HUES48 (cell line): ENCODE results near the gene ZDHHC5.

Experiments used
- H3K27ac ChIP-seq: one replicate; pipeline ENCODE4 v1.7.0; 2013; ENCODE audit warnings: low read depth, low read length, inconsistent platforms
- H3K27me3 ChIP-seq: 2 replicates; pipeline ENCODE4 v1.6.1; 2013; ENCODE audit warnings: mild to moderate bottlenecking, low read length; ENCODE audit not compliant: control insufficient read depth, insufficient read depth
- H3K36me3 ChIP-seq: 2 replicates; pipeline ENCODE4 v1.6.1; 2013; ENCODE audit warnings: low read length; ENCODE audit not compliant: control insufficient read depth, insufficient read depth
- H3K4me1 ChIP-seq: 2 replicates; pipeline ENCODE4 v1.6.1; 2013; ENCODE audit warnings: mild to moderate bottlenecking, low read length; ENCODE audit not compliant: control insufficient read depth, insufficient read depth
- H3K4me3 ChIP-seq: 2 replicates; pipeline ENCODE4 v1.5.1; 2013; ENCODE audit warnings: mild to moderate bottlenecking, low read depth, low read length
- H3K9ac ChIP-seq: 2 replicates; pipeline ENCODE4 v1.6.1; 2013; ENCODE audit warnings: mild to moderate bottlenecking, low read depth, low read length, moderate library complexity
- H3K9me3 ChIP-seq: 2 replicates; pipeline ENCODE4 v1.6.1; 2013; ENCODE audit warnings: low read length; ENCODE audit not compliant: control insufficient read depth, insufficient read depth

Gene ZDHHC5, protein sequence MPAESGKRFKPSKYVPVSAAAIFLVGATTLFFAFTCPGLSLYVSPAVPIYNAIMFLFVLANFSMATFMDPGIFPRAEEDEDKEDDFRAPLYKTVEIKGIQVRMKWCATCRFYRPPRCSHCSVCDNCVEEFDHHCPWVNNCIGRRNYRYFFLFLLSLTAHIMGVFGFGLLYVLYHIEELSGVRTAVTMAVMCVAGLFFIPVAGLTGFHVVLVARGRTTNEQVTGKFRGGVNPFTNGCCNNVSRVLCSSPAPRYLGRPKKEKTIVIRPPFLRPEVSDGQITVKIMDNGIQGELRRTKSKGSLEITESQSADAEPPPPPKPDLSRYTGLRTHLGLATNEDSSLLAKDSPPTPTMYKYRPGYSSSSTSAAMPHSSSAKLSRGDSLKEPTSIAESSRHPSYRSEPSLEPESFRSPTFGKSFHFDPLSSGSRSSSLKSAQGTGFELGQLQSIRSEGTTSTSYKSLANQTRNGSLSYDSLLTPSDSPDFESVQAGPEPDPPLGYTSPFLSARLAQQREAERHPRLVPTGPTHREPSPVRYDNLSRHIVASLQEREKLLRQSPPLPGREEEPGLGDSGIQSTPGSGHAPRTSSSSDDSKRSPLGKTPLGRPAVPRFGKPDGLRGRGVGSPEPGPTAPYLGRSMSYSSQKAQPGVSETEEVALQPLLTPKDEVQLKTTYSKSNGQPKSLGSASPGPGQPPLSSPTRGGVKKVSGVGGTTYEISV

DNA sequence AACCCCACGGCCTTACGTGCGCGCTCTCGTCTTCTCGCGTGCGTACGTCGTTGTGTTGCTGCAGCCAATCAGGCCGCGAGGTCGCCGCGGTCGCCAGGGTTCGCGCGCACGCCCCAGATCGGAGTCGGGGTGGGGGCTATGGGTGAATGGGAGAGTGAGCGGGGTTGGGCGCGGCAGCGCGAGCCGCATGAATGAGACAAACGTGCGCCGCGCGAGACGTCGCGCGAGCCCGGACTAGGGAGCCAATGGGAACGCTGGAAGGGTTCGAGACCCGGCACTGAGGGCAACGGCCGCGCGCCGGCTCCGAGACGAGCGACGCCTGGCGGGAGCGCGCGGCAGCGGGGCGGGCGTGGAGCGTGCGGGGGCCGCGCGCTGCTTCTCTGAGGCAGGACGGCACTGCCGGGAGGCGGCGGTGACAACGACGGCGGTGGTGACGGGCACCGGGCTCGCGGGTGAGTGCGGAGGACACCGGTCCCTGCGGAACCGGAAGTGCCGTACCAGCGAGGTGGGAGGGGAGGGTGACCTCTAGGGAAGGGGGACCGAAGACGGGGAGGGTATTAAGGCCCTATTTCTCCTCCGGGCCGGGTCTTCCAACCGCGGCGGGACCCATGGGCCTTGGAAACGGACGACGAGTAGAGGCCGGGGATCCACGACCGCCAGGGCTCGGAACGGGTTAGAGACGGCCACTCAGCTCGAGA is at the start of gene ZDHHC5:
Gene ZDHHC5 (plus strand): TSS at position 379 of the 698 bp plus-strand sequence. CDS start 4,977 bp downstream, outside the sequence.
- peak within 1 kb of the TSS; percentile 94 for H3K27ac ChIP-seq

DNA sequence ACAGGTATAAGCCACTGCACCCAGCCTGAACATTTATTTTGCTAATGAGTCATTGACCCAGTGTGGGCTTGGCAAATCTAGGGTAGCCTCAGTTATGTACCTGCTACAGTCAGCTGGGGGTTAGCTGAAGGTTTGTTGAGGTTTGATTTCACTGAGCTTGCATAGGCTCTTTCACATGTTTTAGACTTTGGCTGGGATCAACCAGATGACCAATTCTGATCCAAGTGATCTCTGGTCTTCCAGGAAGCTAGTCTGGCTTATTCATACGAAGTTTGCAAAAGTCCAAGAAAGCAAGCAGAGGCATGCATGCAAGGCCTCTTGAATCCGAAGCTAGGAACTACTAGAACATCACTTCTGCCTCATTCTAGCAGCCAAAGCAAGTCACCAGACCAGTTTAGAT is 49.5 kb upstream of the ZDHHC5 start:
- no peaks in the 10 kb centered on the region for H3K27me3 ChIP-seq
- H3K9me3 ChIP-seq, result peaks cover 7% of the 10 kb centered on the region
- H3K36me3 ChIP-seq, result peaks cover 19% of the 10 kb centered on the region
- H3K4me3 ChIP-seq, result no peak overlapping the region
- no peak overlapping the region for H3K27ac ChIP-seq
- no peaks in the 10 kb centered on the region; the same call in 1 of the 2 replicates for H3K4me1 ChIP-seq
- no peak overlapping the region for H3K9ac ChIP-seq

More for the DNA sequence above, at the start of gene ZDHHC5:
- H3K9ac ChIP-seq, result peak within 1 kb of the TSS; percentile 100
- H3K36me3 ChIP-seq, result peaks cover 15% of the 10 kb centered on the region
- no peaks in the 10 kb centered on the region for H3K27me3 ChIP-seq
- no peaks in the 10 kb centered on the region; the same call in 1 of the 2 replicates for H3K4me1 ChIP-seq
- no peaks in the 10 kb centered on the region for H3K9me3 ChIP-seq
- H3K4me3 ChIP-seq, result peak within 1 kb of the TSS; percentile 94

- Histone ChIP-seq H3K9me3 (peaks cover 7% of the 10 kb centered on the region), H3K4me1 (no peaks in the 10 kb centered on the region), H3K36me3 (peaks cover 10% of the 10 kb centered on the region; the same call in 1 of the 2 replicates), H3K4me3 (no peak overlapping the region), H3K9ac (no peak overlapping the region), H3K27ac (no peak overlapping the region), H3K27me3 (no peaks in the 10 kb centered on the region)
These were observed 48.6 kb upstream of the ZDHHC5 start for GRCh38 chr11:57619331-57619730.

DNA sequence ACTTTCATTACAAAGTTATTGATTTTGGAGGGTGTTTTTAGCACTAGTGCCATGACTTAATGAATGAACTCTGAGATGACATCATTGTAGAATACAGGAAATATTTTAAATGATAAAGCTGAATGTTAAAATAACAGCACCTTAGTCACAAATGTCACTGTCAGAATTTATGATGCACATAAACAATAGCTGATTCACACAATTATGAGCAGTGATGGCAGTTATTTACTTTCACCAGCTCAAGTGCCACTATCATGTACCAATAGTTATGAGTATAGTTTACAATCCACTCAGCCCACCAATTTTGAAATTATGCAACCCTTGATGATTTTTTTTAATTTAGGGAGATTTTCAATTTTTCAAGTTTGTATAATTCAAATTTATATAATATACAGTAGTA is 47.4 kb upstream of the ZDHHC5 start:
- Histone ChIP-seq H3K9me3 (peaks cover 7% of the 10 kb centered on the region), H3K9ac (no peak overlapping the region), H3K4me3 (no peak overlapping the region), H3K4me1 (no peaks in the 10 kb centered on the region), H3K27ac (no peak overlapping the region), H3K27me3 (no peaks in the 10 kb centered on the region), H3K36me3 (0 out of 2 replicates have a peak, but pooled peaks cover 1% of the 10 kb centered on the region)

- Histone ChIP-seq H3K27me3 (no peaks in the 10 kb centered on the region), H3K36me3 (no peaks in the 10 kb centered on the region), H3K9me3 (peaks cover 7% of the 10 kb centered on the region), H3K4me1 (no peaks in the 10 kb centered on the region), H3K27ac (no peak overlapping the region), H3K4me3 (no peak overlapping the region), H3K9ac (no peak overlapping the region)
These were observed 45.7 kb upstream of the ZDHHC5 start for GRCh38 chr11:57622263-57622662.

DNA sequence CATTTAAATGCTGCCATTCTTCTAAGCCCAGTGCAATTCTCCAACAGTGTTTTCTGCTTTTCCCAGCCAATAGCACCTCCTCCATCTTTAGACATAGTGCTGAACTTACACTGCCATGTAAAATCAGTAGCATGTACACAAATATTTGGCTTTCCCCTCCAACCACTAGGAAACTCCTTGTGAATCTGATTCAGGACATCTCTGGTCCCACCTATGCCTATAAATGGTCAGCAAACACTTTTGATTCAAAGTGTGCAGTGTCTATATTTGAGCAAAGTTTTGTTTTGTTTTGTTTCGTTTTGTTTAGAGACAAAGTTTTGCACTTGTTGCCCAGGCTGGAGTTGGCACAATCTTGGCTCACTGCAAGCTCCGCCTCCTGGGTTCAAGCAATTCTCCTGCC is 43.0 kb upstream of the ZDHHC5 start:
- Histone ChIP-seq H3K9ac (no peak overlapping the region), H3K36me3 (no peaks in the 10 kb centered on the region), H3K27me3 (no peaks in the 10 kb centered on the region)

DNA sequence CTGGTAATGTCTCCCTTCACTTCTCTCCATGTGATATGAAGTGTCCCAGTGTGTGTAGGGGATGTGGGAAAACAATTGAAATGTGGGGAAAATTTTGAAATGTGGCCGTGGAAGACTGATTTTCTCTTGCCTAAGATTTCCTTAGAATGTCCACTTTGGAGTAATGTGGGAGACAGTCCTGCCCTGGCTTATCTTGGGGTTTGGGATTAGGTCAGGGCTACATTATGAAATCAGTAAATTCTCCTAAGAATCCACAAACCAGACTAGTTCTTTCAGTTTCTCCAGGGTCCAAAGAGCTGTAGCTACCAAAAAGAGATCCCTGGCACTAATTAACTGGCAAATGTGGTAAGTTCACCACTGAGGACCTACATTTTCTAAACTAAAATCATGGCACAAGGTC is 41.0 kb upstream of the ZDHHC5 start:
- H3K9me3 ChIP-seq, result no peaks in the 10 kb centered on the region
- no peaks in the 10 kb centered on the region for H3K4me1 ChIP-seq
- H3K9ac ChIP-seq, result no peak overlapping the region
- H3K4me3 ChIP-seq, result no peak overlapping the region
- H3K36me3 ChIP-seq, result no peaks in the 10 kb centered on the region
- H3K27ac ChIP-seq, result no peak overlapping the region
- no peaks in the 10 kb centered on the region for H3K27me3 ChIP-seq

More for the DNA sequence above, 43.0 kb upstream of the ZDHHC5 start:
- H3K4me1 ChIP-seq, result no peaks in the 10 kb centered on the region
- no peak overlapping the region for H3K4me3 ChIP-seq
- H3K9me3 ChIP-seq, result peaks cover 4% of the 10 kb centered on the region
- H3K27ac ChIP-seq, result no peak overlapping the region

GRCh38 chr11:57630171-57630570 is 37.7 kb upstream of the ZDHHC5 start:
- H3K4me1 ChIP-seq, result no peaks in the 10 kb centered on the region
- H3K27ac ChIP-seq, result no peak overlapping the region
- no peaks in the 10 kb centered on the region for H3K9me3 ChIP-seq
- no peaks in the 10 kb centered on the region for H3K36me3 ChIP-seq
- no peak overlapping the region for H3K4me3 ChIP-seq
- H3K27me3 ChIP-seq, result no peaks in the 10 kb centered on the region; the same call in 1 of the 2 replicates
- no peak overlapping the region for H3K9ac ChIP-seq

DNA sequence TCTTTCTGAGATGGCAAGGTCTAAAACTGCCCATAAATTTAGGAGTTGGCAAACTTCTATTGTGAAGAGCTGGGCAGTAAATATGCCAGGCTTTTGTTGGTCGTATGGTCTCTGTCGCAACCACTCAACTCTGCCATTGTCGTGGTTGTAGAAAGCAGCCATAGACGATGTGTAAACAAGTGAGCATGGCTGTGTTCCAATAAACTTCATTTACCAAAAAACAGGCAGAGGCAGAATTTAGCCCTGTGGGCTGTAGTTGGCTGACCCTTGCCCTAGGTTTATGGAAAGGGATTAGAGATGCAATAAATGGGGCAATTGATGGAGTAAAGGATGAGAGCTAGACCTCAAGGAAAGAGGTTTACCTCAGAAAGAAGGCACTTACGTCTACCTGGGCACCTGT is 35.8 kb upstream of the ZDHHC5 start:
- H3K27ac ChIP-seq, result no peak overlapping the region
- no peaks in the 10 kb centered on the region; the same call in 1 of the 2 replicates for H3K27me3 ChIP-seq
- H3K36me3 ChIP-seq, result no peaks in the 10 kb centered on the region
- H3K4me3 ChIP-seq, result no peak overlapping the region
- no peaks in the 10 kb centered on the region for H3K9me3 ChIP-seq
- H3K9ac ChIP-seq, result no peak overlapping the region
- H3K4me1 ChIP-seq, result no peaks in the 10 kb centered on the region

DNA sequence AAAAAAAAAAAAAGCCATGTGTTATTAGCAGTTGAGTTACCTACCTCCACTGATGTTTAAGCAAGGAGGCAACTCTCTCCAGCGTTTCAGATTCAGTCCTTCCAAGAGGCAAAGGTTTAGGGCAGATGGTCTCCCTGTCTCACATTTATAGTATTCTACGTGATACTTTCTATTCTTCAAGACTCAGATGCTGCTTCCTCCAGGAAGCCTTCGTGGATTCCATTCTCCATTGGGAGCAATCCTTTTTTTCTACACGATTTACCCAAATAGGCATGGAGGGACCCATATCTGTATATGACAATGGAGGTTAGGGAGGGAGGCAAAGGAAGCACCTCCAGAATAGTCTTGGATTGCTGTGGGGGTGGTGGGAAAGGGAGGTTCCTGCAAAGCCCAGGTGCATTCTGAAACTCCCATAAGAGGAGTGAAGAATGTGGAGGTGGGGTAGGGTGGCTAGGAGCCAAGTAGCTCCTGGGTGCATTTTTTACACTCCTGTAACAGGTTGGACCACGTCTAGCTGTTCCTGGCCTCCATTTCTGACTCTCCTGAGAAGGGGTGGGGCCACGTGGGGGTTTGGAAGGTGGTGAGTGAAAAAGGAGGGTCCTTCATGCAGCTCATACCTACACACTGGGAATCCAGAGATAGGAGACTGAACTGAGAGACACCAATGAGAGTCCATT is 34.4 kb upstream of the ZDHHC5 start:
- Histone ChIP-seq H3K9me3 (no peaks in the 10 kb centered on the region), H3K27ac (no peak overlapping the region), H3K36me3 (no peaks in the 10 kb centered on the region), H3K4me3 (no peak overlapping the region), H3K27me3 (no peaks in the 10 kb centered on the region; the same call in 1 of the 2 replicates), H3K4me1 (peaks cover 7% of the 10 kb centered on the region), H3K9ac (no peak overlapping the region)
